CD4-positive, alpha-beta T cell treated with Interferon gamma for 1 hour (primary cell): ENCODE measurements around the gene ATG16L2.
"Not testable (repeated sequence)": the region's sequence is repeated elsewhere in the genome, so short reads cannot be mapped to it uniquely, and the experiment has no call there.

Experiments
- DNase-seq: peaks from one replicate; pipeline ENCODE4 v3.0.0-alpha.2; 2020

ATG16L2 gene

GRCh38 chr11:72850832-72851231 is 36.6 kb downstream of the ATG16L2 start:
- no peak for DNase-seq

GRCh38 chr11:72851726-72852125 is 37.5 kb downstream of the ATG16L2 start:
- DNase-seq: no peak

- DNase-seq: no peak
Measured at GRCh38 chr11:72856065-72856464, 41.9 kb downstream of the ATG16L2 start.

- no peak for DNase-seq
Measured at GRCh38 chr11:72856551-72857345, 42.5 kb downstream of the ATG16L2 start.

GRCh38 chr11:72858267-72858666 is 44.1 kb downstream of the ATG16L2 start:
- not testable (repeated sequence) for DNase-seq

GRCh38 chr11:72859126-72859525 is 44.9 kb downstream of the ATG16L2 start:
- DNase-seq: no peak

- no peak for DNase-seq
Measured at GRCh38 chr11:72860010-72860409, 45.8 kb downstream of the ATG16L2 start.

- no peak for DNase-seq
Measured at GRCh38 chr11:72860592-72860991, 46.4 kb downstream of the ATG16L2 start.

- DNase-seq: no peak
Measured at GRCh38 chr11:72863091-72863490, 48.9 kb downstream of the ATG16L2 start.

GRCh38 chr11:72863916-72864315 is 49.7 kb downstream of the ATG16L2 start:
- no peak for DNase-seq

- no peak for DNase-seq
Measured at GRCh38 chr11:72864702-72865655, 50.8 kb downstream of the ATG16L2 start.

- DNase-seq: no peak
Measured at GRCh38 chr11:72867970-72868369, 53.8 kb downstream of the ATG16L2 start.

- DNase-seq: no peak
Measured at GRCh38 chr11:72869831-72870230, 55.6 kb downstream of the ATG16L2 start.

GRCh38 chr11:72871119-72871518 is 56.9 kb downstream of the ATG16L2 start:
- DNase-seq: no peak

- DNase-seq: no peak
Measured at GRCh38 chr11:72872012-72872411, 57.8 kb downstream of the ATG16L2 start.

GRCh38 chr11:72875736-72876135 is 61.5 kb downstream of the ATG16L2 start:
- no peak for DNase-seq

GRCh38 chr11:72876147-72876546 is 61.9 kb downstream of the ATG16L2 start:
- DNase-seq: no peak
